Prostate gland (tissue), 2 donors: Measurements from ENCODE around the gene ATG7.
"Not testable (repeated sequence)": the region's sequence is repeated elsewhere in the genome, so short reads cannot be mapped to it uniquely, and the experiment has no call there.

ENCODE experiments used
- POLR2A ChIP-seq: fragments of 450-650 bp; IDR thresholded peaks from one replicate; pipeline ENCODE4 v1.6.1; 2016; ENCODE audit warnings: antibody characterized with exemption, mild to moderate bottlenecking
- POLR2AphosphoS5 ChIP-seq: sonication (generic); formaldehyde crosslinking; IDR thresholded peaks from one replicate; pipeline ENCODE4 v1.6.1; 2017; ENCODE audit warnings: antibody characterized with exemption
- TF ChIP-seq, protein P1 (sequence below), 4 experiments: fragments of 200-600 bp in 2 of 4; fragments of 450-650 bp in 2 of 4; sonication (generic) in 2 of 4; IDR thresholded peaks; 1 replicate in 3 of 4; 2 replicates in 1 of 4; pipeline ENCODE4 v1.5.1; 2016 to 2019; ENCODE audit warnings: antibody characterized with exemption in 4 of 4, mild to moderate bottlenecking in 2 of 4, moderate library complexity in 2 of 4

DNA sequence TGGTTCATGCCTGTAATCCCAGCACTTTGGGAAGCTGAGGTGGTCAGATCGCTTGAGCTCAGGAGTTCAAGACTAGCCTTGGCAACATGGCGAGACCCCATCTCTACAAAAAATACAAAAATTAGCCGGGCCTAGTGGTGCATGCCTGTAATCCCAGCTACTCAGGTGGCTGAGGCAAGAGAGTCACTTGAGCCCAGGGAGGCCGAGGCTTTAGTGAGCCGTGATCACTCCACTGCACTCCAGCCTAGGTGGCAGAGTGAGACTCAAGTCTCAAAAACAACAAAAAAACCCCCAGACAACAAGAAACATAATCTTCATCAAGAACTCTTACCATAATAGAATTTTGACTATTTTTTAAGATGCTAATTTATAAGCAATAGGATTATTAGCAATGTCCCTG lies 253.9 kb downstream of the ATG7 start:
- TF ChIP-seq, protein P1, sequence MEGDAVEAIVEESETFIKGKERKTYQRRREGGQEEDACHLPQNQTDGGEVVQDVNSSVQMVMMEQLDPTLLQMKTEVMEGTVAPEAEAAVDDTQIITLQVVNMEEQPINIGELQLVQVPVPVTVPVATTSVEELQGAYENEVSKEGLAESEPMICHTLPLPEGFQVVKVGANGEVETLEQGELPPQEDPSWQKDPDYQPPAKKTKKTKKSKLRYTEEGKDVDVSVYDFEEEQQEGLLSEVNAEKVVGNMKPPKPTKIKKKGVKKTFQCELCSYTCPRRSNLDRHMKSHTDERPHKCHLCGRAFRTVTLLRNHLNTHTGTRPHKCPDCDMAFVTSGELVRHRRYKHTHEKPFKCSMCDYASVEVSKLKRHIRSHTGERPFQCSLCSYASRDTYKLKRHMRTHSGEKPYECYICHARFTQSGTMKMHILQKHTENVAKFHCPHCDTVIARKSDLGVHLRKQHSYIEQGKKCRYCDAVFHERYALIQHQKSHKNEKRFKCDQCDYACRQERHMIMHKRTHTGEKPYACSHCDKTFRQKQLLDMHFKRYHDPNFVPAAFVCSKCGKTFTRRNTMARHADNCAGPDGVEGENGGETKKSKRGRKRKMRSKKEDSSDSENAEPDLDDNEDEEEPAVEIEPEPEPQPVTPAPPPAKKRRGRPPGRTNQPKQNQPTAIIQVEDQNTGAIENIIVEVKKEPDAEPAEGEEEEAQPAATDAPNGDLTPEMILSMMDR (IDR thresholded peaks at IDR 0.05) = not testable (repeated sequence)
- not testable (repeated sequence) for TF ChIP-seq POLR2A, POLR2AphosphoS5
